Epithelial cell of prostate (primary cell): Measurements from ENCODE around the gene HTR1D.
A peak's percentile ranks its signal among the peaks of the same experiment; 100 is the strongest.

Experiments used
- DNase-seq: peaks from one replicate; pipeline ENCODE4 v3.0.0-alpha.2; 2011; ENCODE audit warnings: low read depth, low spot score
- H3K27ac ChIP-seq: fragments of 450-650 bp; 2 replicates; pipeline ENCODE4 v1.5.1; 2017; ENCODE audit warnings: mild to moderate bottlenecking

The HTR1D gene

GRCh38 chr1:23159963-23160877 is 57.1 kb downstream of the HTR1D start:
- DNase-seq = no peak
- peak overlapping the region; percentile 12 for H3K27ac ChIP-seq

GRCh38 chr1:23156940-23157339 is 60.4 kb downstream of the HTR1D start:
- H3K27ac ChIP-seq = no peak overlapping the region
- no peak for DNase-seq

- no peak overlapping the region for H3K27ac ChIP-seq
Observed at GRCh38 chr1:23152966-23153684, 64.2 kb downstream of the HTR1D start.

GRCh38 chr1:23150742-23151141 is 66.6 kb downstream of the HTR1D start:
- DNase-seq = no peak
- H3K27ac ChIP-seq = peak overlapping the region; percentile 45

More at GRCh38 chr1:23152966-23153684, 64.2 kb downstream of the HTR1D start:
- DNase-seq = no peak

DNA sequence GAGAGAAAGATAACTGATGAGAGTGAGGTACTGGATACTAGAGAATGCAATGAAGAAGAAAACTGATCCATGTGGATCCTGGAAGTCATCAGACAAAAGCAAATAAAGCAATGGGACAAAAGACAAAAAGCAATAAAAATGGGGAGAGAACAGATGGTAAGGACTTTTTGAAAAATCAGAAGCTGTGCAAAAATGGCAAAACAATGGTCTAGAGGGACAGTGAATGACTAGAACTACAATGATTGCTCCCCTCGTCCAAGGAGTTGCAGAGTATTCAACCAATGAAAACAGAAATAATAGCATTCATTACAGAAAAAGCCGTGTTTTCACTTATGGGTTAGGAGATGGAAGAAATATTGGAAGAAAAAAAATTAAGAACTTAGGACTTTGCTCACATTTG is 67.2 kb downstream of the HTR1D start:
- peak overlapping the region; percentile 45 for H3K27ac ChIP-seq
- no peak for DNase-seq

GRCh38 chr1:23149114-23149513 is 68.2 kb downstream of the HTR1D start:
- no peak for DNase-seq
- peak overlapping the region; percentile 45 for H3K27ac ChIP-seq

GRCh38 chr1:23148084-23148483 is 69.2 kb downstream of the HTR1D start:
- DNase-seq = no peak

More at GRCh38 chr1:23148084-23148483, 69.2 kb downstream of the HTR1D start:
- no peak overlapping the region for H3K27ac ChIP-seq
